ENCODE data around the gene PNLIP.

DNA sequence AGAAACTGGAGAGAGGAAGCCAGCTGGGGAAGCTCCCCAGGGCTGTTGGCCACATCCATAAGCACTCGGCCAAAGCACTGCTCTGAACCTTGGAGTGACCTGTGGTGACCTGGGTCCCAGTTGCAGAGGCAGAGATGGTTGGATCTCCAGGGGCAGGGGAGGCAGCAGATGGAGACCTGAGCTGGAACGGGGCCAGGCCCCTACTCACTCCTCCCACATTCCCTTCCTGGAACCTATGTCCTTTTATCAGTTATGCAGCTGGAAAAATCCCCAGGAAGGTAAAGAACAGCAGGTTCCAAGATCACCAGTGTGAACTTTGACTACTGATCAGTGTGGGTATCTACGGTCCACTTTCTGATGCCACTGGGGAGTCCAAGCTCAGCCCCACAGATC is 65.4 kb downstream of the PNLIP start:
- TF ChIP-seq EZH2 (IDR thresholded peaks at IDR 0.05; ENCODE audit: insufficient read depth, poor library complexity, severe bottlenecking) (no peak), EZH2phosphoT487 (IDR thresholded peaks at IDR 0.05; ENCODE audit: insufficient read depth, low read depth) (no peak)
